Activated CD4-positive, CD25-positive, alpha-beta regulatory T cell treated with anti-CD3 and anti-CD28 coated beads, Interleukin-2, amount 50 U/mL, for 72 hours (primary cell): ENCODE data around the gene TPRG1.

Experiments used
- DNase-seq: peaks from one replicate; pipeline ENCODE4 v3.0.0; 2021

Gene TPRG1

GRCh38 chr3:189286188-189286587 is 114.4 kb downstream of the TPRG1 start:
- no peak for DNase-seq

GRCh38 chr3:189286916-189287315 is 115.1 kb downstream of the TPRG1 start:
- DNase-seq, result no peak

GRCh38 chr3:189288348-189289235 is 116.8 kb downstream of the TPRG1 start:
- no peak for DNase-seq

- DNase-seq, result no peak
Measured at GRCh38 chr3:189289251-189289650, 117.5 kb downstream of the TPRG1 start.

GRCh38 chr3:189292667-189293484 is 121.1 kb downstream of the TPRG1 start:
- DNase-seq, result no peak

GRCh38 chr3:189294649-189295048 is 122.9 kb downstream of the TPRG1 start:
- DNase-seq, result no peak

GRCh38 chr3:189295089-189295488 is 123.3 kb downstream of the TPRG1 start:
- DNase-seq, result no peak

GRCh38 chr3:189297932-189298331 is 126.2 kb downstream of the TPRG1 start:
- DNase-seq, result no peak

- no peak for DNase-seq
Measured at GRCh38 chr3:189298469-189299375, 127.0 kb downstream of the TPRG1 start.

- no peak for DNase-seq
Measured at GRCh38 chr3:189300345-189300744, 128.6 kb downstream of the TPRG1 start.

- no peak for DNase-seq
Measured at GRCh38 chr3:189301479-189301878, 129.7 kb downstream of the TPRG1 start.

- DNase-seq, result no peak
Measured at GRCh38 chr3:189303584-189303983, 131.8 kb downstream of the TPRG1 start.

GRCh38 chr3:189304465-189305351 is 132.9 kb downstream of the TPRG1 start:
- no peak for DNase-seq

- no peak for DNase-seq
Measured at GRCh38 chr3:189305412-189305811, 133.6 kb downstream of the TPRG1 start.

- DNase-seq, result no peak
Measured at GRCh38 chr3:189307963-189308362, 136.2 kb downstream of the TPRG1 start.

- DNase-seq, result no peak
Measured at GRCh38 chr3:189308608-189309007, 136.8 kb downstream of the TPRG1 start.

GRCh38 chr3:189309400-189309975 is 137.7 kb downstream of the TPRG1 start:
- DNase-seq, result no peak

- no peak for DNase-seq
Measured at GRCh38 chr3:189311521-189311920, 139.8 kb downstream of the TPRG1 start.

GRCh38 chr3:189312866-189313265 is 141.1 kb downstream of the TPRG1 start:
- DNase-seq, result no peak

GRCh38 chr3:189316296-189317019 is 144.7 kb downstream of the TPRG1 start:
- DNase-seq, result no peak

GRCh38 chr3:189317911-189318310 is 146.1 kb downstream of the TPRG1 start:
- DNase-seq, result no peak
